CD4-positive, CD25-positive, alpha-beta regulatory T cell (primary cell): ENCODE results near the gene ALG14. TPM values are rescaled to one million over a fixed set of nuclear protein-coding genes. Genes with fewer than 3 reads are reported as not detected.

ENCODE experiments used
- ATAC-seq, 2 donors: fragments of 150-1000 bp; cut with Tn5 transposase; one replicate each; pipeline ENCODE4 v1.10.0; 2021; ENCODE audit warnings: low read depth in 2 of 2, moderate number of reproducible peaks in 2 of 2, moderate library complexity in 1 of 2
- DNase-seq, 3 donors: peaks; one replicate each; pipeline versions ENCODE4 v3.0.0 to v3.0.0-alpha.2; 2012 to 2022; ENCODE audit warnings: mixed read lengths in 1 of 3
- H3K27ac ChIP-seq: one replicate; pipeline ENCODE4 v1.7.0; 2013; ENCODE audit warnings: mild to moderate bottlenecking, low read length; ENCODE audit not compliant: insufficient read depth, poor library complexity, severe bottlenecking
- H3K27me3 ChIP-seq: one replicate; pipeline ENCODE4 v1.7.0; 2013; ENCODE audit warnings: low read length; ENCODE audit not compliant: control insufficient read depth, insufficient read depth
- H3K36me3 ChIP-seq: one replicate; pipeline ENCODE4 v1.7.0; 2013; ENCODE audit warnings: mild to moderate bottlenecking, low read length, moderate library complexity; ENCODE audit not compliant: control insufficient read depth, insufficient read depth
- H3K4me1 ChIP-seq: 2 replicates; pipeline ENCODE4 v1.7.0; 2013; ENCODE audit warnings: mild to moderate bottlenecking, low read length; ENCODE audit not compliant: insufficient read depth, control insufficient read depth, poor library complexity, severe bottlenecking
- H3K4me3 ChIP-seq: one replicate; pipeline ENCODE4 v1.7.0; 2013; ENCODE audit warnings: low read depth, mild to moderate bottlenecking, low read length, moderate library complexity
- H3K9me3 ChIP-seq, 2 experiments: 1 replicate in 1 of 2; 2 replicates in 1 of 2; pipeline ENCODE4 v1.7.0; 2013; ENCODE audit warnings: low read length in 2 of 2, mild to moderate bottlenecking in 1 of 2, moderate library complexity in 1 of 2; ENCODE audit not compliant: control insufficient read depth in 2 of 2
- H3K27ac Mint-ChIP-seq, 3 donors: one replicate each; pipeline ENCODE4 v1.8.0; 2020 to 2022; ENCODE audit warnings: mild to moderate bottlenecking in 3 of 3, mixed read lengths in 3 of 3, moderate library complexity in 2 of 3
- H3K27me3 Mint-ChIP-seq: one replicate; pipeline ENCODE4 v1.8.0; 2022; ENCODE audit warnings: mild to moderate bottlenecking, mixed read lengths
- H3K36me3 Mint-ChIP-seq: one replicate; pipeline ENCODE4 v1.8.0; 2020; ENCODE audit warnings: mixed read lengths
- H3K4me1 Mint-ChIP-seq, 4 donors: one replicate each; pipeline ENCODE4 v1.8.0; 2020 to 2022; ENCODE audit warnings: mixed read lengths in 4 of 4, mild to moderate bottlenecking in 1 of 4
- H3K4me3 Mint-ChIP-seq, 4 donors: one replicate each; pipeline ENCODE4 v1.8.0; 2020 to 2022; ENCODE audit warnings: mild to moderate bottlenecking in 4 of 4, mixed read lengths in 4 of 4, moderate library complexity in 3 of 4
- H3K9me3 Mint-ChIP-seq, 7 donors: one replicate each; pipeline ENCODE4 v1.8.0; 2020 to 2022; ENCODE audit warnings: mixed read lengths in 7 of 7, mild to moderate bottlenecking in 3 of 7, moderate library complexity in 2 of 7
- polyA plus RNA-seq, 4 donors: library from polyadenylated mRNA; unstranded; fragments of 300-500 nt; fragmentation: Illumina TruSeq; gene quantifications; one replicate each; pipeline ENCODE4 v1.2.3, GENCODE V29; 2021
- total RNA-seq: library from RNA; stranded (reverse); gene quantifications from one replicate; pipeline ENCODE4 v1.2.3, GENCODE V29; 2022

ALG14 gene
- total and polyA plus RNA-seq, 5 donors from 2014 or later: 1.2 to 11.0 (median 5.7) TPM

DNA sequence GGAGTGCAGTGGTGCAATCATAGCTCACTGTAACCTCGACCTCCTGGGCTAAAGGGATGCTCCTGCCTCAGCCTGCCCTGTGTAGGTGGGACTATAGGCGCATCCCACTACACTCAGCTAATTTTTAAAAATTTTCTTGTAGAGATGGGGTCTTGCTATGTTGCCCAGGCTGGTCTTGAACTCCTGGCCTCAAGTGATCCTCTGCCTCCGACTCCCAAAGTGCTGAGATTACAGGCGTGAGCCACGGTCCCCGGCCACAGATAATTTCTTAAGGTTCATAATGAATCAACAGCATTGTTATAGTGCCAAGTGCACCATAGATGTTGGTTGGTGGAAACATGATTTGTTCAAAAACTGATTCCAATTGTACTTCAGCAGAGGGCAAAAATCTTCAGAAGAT lies 103.6 kb downstream of the ALG14 start:
- no peaks in the 10 kb centered on the region for H3K9me3 ChIP-seq
- no peak overlapping the region for H3K4me3 ChIP-seq
- no peak overlapping the region for H3K27ac ChIP-seq
- H3K27ac Mint-ChIP-seq: no peak overlapping the region
- H3K4me3 Mint-ChIP-seq: no peak overlapping the region
- H3K4me1 Mint-ChIP-seq: peaks cover 0 to 11% (median 8%) of the 10 kb centered on the region in 4 donors
- ATAC-seq (no peak), DNase-seq (no peak)
- no peaks in the 10 kb centered on the region for H3K4me1 ChIP-seq
- no peaks in the 10 kb centered on the region for H3K27me3 ChIP-seq
- H3K36me3 Mint-ChIP-seq: peaks cover 4% of the 10 kb centered on the region
- H3K36me3 ChIP-seq: no peaks in the 10 kb centered on the region
- H3K27me3 Mint-ChIP-seq: no peaks in the 10 kb centered on the region
- peaks cover 0 to 1% (median 0%) of the 10 kb centered on the region in 7 donors for H3K9me3 Mint-ChIP-seq

DNA sequence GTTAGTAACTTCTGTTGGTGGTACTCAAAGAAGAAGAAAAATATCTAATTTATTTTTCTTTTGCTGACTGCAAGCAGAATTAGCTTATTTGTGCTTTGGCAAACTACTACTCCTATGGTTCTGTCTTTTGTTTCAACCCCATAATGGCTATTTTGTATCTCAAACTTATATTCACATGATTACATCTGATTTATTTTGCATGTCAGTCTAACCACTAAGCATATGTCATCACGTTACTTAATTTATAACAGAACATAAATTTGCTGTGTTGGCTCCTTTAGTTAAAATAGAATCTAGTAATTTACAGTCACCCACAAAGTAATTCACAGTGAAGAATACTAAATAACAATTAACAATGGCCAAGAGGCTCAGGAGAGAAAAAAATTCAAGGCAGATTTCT lies 106.7 kb downstream of the ALG14 start:
- Mint-ChIP-seq H3K9me3 (peaks cover 0 to 1% (median 0%) of the 10 kb centered on the region in 7 donors), H3K27ac (no peak overlapping the region), H3K4me3 (no peak overlapping the region), H3K36me3 (peaks cover 4% of the 10 kb centered on the region), H3K27me3 (no peaks in the 10 kb centered on the region), H3K4me1 (peaks cover 10 to 31% (median 16%) of the 10 kb centered on the region in 4 donors)
- Histone ChIP-seq H3K9me3 (no peaks in the 10 kb centered on the region), H3K4me1 (peaks cover 5% of the 10 kb centered on the region), H3K36me3 (no peaks in the 10 kb centered on the region), H3K27ac (no peak overlapping the region), H3K4me3 (no peak overlapping the region), H3K27me3 (no peaks in the 10 kb centered on the region)
- DNase-seq: no peak
- no peak for ATAC-seq

DNA sequence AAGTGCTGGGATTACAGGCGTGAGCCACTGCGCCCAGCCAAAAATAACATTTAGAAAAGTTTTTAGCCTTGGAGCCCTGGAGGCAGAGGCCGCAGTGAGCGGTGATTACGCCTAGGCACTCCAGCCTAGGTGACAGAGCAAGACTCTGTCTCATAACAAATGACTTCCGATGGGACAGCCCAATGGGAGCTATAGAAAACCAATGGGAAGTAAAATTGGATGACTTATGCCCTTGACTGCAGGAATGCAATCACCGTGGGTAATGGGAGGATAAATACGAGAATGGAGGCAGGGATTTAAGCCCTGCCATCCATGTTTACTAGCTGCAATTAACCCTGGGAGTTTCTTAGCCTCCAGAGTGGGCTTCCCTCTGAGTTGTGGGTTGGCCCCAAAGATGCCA lies 108.9 kb downstream of the ALG14 start:
- Histone ChIP-seq H3K27ac (no peak overlapping the region), H3K4me1 (peaks cover 5% of the 10 kb centered on the region), H3K4me3 (peak overlapping the region; percentile 40), H3K27me3 (no peaks in the 10 kb centered on the region), H3K36me3 (no peaks in the 10 kb centered on the region), H3K9me3 (no peaks in the 10 kb centered on the region)
- ATAC-seq (no peak), DNase-seq (no peak)
- Mint-ChIP-seq H3K27ac (peak overlapping the region in 2 of 3 donors; percentile 76 to 94), H3K36me3 (no peaks in the 10 kb centered on the region), H3K4me3 (peak overlapping the region in 3 of 4 donors; percentile 41 to 78 (median 65)), H3K27me3 (no peaks in the 10 kb centered on the region), H3K4me1 (peaks cover 7 to 31% (median 15%) of the 10 kb centered on the region in 4 donors), H3K9me3 (peaks cover 0 to 2% (median 0%) of the 10 kb centered on the region in 7 donors)

GRCh38 chr1:94962409-94963265 lies 110.1 kb downstream of the ALG14 start:
- H3K27ac ChIP-seq: peak overlapping the region; percentile 64

GRCh38 chr1:94961988-94962387 lies 110.8 kb downstream of the ALG14 start:
- H3K9me3 Mint-ChIP-seq: peaks cover 0 to 2% (median 0%) of the 10 kb centered on the region in 7 donors
- H3K27me3 Mint-ChIP-seq: no peaks in the 10 kb centered on the region
- Histone ChIP-seq H3K4me1 (peaks cover 5% of the 10 kb centered on the region), H3K27me3 (no peaks in the 10 kb centered on the region), H3K36me3 (no peaks in the 10 kb centered on the region), H3K4me3 (peak overlapping the region; percentile 96), H3K9me3 (no peaks in the 10 kb centered on the region), H3K27ac (no peak overlapping the region)
- ATAC-seq (no peak), DNase-seq (no peak)
- no peaks in the 10 kb centered on the region for H3K36me3 Mint-ChIP-seq
- peaks cover 7 to 31% (median 13%) of the 10 kb centered on the region in 4 donors for H3K4me1 Mint-ChIP-seq
- H3K4me3 Mint-ChIP-seq: peak overlapping the region; percentile 68 to 89 (median 75)
- peak overlapping the region; percentile 48 to 94 (median 71) for H3K27ac Mint-ChIP-seq

More at GRCh38 chr1:94962409-94963265, 110.1 kb downstream of the ALG14 start:
- DNase-seq: peak in 2 of 3 donors; percentile 19 to 81
- H3K27me3 ChIP-seq: no peaks in the 10 kb centered on the region
- peak; percentile 77 to 82 for ATAC-seq
- H3K36me3 ChIP-seq: no peaks in the 10 kb centered on the region
- peak overlapping the region; percentile 96 for H3K4me3 ChIP-seq
- no peaks in the 10 kb centered on the region for H3K9me3 ChIP-seq
- H3K4me1 Mint-ChIP-seq: peaks cover 7 to 31% (median 14%) of the 10 kb centered on the region in 4 donors
- peak overlapping the region; percentile 94 to 100 (median 100) for H3K27ac Mint-ChIP-seq
- H3K27me3 Mint-ChIP-seq: no peaks in the 10 kb centered on the region
- no peaks in the 10 kb centered on the region for H3K36me3 Mint-ChIP-seq
- H3K4me3 Mint-ChIP-seq: peak overlapping the region; percentile 89 to 98 (median 92)
- peaks cover 0 to 2% (median 0%) of the 10 kb centered on the region in 7 donors for H3K9me3 Mint-ChIP-seq
- H3K4me1 ChIP-seq: peaks cover 5% of the 10 kb centered on the region

- peaks cover 7 to 31% (median 13%) of the 10 kb centered on the region in 4 donors for H3K4me1 Mint-ChIP-seq
- no peak overlapping the region for H3K4me3 ChIP-seq
- H3K27ac ChIP-seq: no peak overlapping the region
- peak overlapping the region in 2 of 3 donors; percentile 48 to 94 for H3K27ac Mint-ChIP-seq
- H3K36me3 Mint-ChIP-seq: no peaks in the 10 kb centered on the region
- H3K9me3 ChIP-seq: no peaks in the 10 kb centered on the region
- no peaks in the 10 kb centered on the region for H3K27me3 Mint-ChIP-seq
- H3K4me3 Mint-ChIP-seq: peak overlapping the region in 3 of 4 donors; percentile 15 to 89 (median 68)
- ATAC-seq (no peak), DNase-seq (no peak)
- H3K9me3 Mint-ChIP-seq: peaks cover 0 to 2% (median 0%) of the 10 kb centered on the region in 7 donors
- peaks cover 5% of the 10 kb centered on the region for H3K4me1 ChIP-seq
- H3K36me3 ChIP-seq: no peaks in the 10 kb centered on the region
- H3K27me3 ChIP-seq: no peaks in the 10 kb centered on the region
Measured at GRCh38 chr1:94961582-94961981, 111.2 kb downstream of the ALG14 start.

DNA sequence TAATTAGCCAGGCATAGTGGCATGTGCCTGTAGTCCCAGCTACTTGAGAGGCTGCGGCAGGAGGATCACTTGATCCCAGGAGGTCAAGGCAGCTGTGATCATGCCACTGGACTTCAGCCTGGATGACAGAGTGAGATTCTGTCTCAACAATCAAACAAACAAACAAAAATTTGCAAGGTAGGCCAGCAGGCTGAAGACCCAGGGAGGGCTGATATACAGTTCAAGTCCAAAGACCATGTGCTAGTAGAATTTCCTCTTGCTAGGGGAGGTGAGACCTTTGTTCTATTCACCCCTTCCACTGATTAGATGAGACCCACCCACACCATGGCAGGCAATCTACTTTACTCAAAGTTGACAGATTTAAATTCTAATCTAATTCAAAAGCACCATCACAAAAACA lies 114.7 kb downstream of the ALG14 start:
- H3K4me3 ChIP-seq: no peak overlapping the region
- no peak for ATAC-seq
- H3K4me1 Mint-ChIP-seq: peaks cover 0 to 16% (median 12%) of the 10 kb centered on the region in 4 donors
- no peaks in the 10 kb centered on the region for H3K36me3 ChIP-seq
- DNase-seq: no peak
- H3K27ac Mint-ChIP-seq: no peak overlapping the region
- H3K4me1 ChIP-seq: peaks cover 5% of the 10 kb centered on the region
- no peak overlapping the region for H3K4me3 Mint-ChIP-seq
- H3K9me3 ChIP-seq: no peaks in the 10 kb centered on the region
- H3K27me3 ChIP-seq: no peaks in the 10 kb centered on the region
- no peak overlapping the region for H3K27ac ChIP-seq
- H3K9me3 Mint-ChIP-seq: peaks cover 0 to 2% (median 0%) of the 10 kb centered on the region in 7 donors
- H3K36me3 Mint-ChIP-seq: no peaks in the 10 kb centered on the region
- H3K27me3 Mint-ChIP-seq: peaks cover 6% of the 10 kb centered on the region
